Fibroblast of skin of abdomen (primary cell): ENCODE data around the gene FTO.
"Not testable (repeated sequence)": the region's sequence is repeated elsewhere in the genome, so short reads cannot be mapped to it uniquely, and the experiment has no call there.

Source experiments
- DNase-seq: peaks from one replicate; pipeline ENCODE4 v3.0.0-alpha.2; 2013

Gene FTO

DNA sequence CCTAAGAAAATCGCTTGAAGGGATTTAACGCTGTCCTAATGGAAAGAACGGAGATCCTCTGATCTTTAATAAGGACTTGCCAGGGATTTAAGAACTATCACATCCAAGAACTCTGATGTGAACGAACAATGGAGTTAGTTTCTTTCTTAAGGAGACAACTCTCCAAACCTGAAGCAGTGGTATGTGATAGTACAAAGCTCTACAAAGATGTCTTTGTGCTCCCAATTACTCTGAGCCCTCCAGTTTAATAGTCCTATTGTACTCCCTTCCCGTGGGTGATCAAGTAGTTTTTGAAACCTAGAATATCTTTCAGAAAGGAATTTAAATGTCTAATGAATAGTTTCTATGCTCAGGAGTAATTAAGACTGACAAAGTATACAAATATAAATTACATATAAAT is 123.8 kb downstream of the FTO start:
- DNase-seq: no peak

DNA sequence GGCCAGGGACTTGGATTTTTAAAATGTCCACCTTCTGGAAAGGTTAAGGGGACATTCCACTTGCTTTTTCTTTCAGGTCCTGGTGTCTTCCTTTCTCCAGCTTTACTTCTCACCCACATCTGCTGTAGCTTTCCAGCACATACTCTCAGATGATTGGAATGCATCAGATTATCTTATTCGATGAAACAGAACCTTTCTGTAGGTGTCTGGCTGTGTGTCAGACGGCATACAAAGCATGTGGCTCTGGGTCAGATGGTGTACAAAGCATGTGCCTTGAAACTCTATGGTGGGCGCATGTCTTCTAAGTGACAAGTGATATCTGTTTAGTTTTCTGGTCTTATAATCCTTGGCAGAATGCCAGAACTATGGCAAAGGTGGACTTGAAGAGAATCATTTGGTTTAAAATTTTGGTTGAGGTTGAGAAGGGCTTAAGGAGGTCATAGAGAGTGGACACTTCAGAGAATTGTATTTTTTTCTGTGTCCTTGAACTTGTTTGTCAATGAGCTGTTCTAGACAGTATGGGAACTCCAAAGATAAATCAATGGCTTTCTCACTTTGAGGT is 125.3 kb downstream of the FTO start:
- peak; percentile 57 for DNase-seq

DNA sequence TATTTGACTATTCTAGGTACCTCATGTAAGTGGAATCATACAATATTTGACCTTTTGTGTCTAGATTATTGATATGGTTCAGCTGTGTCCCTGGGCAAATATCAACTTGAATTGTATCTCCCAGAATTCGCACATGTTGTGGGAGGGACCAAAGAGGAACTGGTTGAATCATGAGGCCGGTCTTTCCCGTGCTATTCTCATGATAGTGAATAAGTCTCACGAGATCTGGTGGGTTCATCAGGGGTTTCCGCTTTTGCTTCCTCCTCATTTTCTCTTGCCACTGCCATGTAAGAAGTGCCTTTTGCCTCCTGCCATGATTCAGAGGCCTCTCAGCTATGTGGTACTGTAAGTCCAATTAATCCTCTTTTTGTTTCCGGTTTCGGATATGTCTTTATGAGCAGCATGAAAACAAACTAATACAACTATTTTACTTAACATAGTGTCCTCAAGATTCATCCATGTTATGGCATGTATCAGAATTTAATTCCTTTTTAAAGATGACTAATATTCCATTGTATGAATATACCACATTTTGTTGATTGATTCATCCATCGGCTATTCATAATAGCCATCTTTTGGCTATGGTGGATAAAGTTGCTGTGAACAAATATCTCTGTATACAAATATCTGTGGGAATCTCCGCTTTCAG is 129.1 kb downstream of the FTO start:
- no peak for DNase-seq

GRCh38 chr16:53836142-53836541 is 132.2 kb downstream of the FTO start:
- no peak for DNase-seq

DNA sequence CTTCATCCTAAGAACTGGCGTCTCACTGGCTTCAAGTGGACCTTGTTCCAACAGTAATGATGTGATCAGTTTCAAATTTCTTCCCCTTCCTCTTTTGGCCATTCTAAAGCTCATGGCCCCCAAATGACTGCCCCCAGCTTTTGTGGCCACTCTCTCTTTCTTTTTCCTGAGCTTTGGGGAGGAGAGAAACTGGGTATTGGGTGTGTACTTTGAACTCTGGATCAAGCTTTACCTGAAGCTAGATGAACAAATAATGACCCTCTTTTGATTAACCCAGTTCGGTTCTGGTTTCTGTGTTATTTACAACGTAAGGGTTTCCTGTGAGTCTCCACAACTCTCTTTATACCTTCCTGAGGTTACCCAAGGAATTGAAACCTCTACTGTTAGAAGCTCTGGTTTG is 132.7 kb downstream of the FTO start:
- no peak for DNase-seq

DNA sequence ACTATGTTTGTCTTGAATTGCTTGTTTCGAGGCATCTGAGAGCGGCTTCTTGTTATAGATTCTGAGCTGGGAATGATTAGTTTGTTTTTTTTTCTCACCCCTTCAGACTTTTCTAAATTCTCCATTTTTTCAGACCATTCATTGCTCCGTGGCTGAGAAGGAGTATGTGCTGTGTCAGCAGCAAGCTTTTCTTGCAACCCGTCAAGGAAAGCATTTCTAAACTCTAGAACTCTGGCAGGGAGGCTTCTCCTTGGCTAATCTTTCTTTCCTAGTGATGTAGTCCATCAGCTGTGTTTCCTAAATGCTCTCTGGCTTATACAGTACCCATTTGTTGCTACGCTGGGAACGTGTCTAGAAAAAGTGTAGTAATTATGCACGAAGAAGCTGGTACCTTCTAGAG is 133.5 kb downstream of the FTO start:
- DNase-seq: no peak

DNA sequence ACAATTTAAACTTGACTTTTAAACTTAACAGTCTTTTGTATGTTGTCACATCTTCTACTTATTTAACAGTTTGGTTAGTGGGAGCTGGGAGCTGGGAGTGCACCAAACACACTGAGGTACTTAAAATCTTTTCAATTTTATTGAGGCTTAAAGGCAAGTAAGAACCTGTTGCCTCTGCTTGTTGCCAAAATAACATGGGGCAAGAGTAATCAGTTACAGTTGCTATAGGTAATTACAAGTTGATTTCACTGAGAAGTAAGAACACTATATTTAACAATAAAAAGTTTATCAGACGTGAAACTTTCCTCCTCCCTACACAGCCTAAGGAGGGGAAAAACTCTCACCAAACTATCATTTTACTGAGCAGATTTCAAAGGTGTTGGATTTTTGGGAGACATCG is 135.2 kb downstream of the FTO start:
- no peak for DNase-seq

DNA sequence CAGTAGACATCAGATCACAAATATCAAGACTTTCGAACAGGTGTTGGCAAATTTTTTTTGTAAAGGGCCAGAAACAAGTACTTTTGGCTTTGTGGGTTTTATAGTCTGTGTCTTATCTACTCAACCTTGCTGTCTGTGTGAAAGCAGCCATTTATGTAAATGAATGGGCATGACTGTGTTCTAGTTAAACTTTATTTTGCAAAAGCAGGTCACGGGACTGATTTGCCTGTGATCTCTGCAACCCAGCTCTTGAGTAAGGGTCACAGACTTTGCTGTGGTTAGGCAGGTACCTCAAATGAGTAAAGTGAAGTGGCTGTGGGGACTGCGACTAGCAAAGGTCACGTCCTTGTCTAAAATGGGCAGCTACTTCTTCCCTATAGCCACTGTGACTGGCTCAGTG is 136.5 kb downstream of the FTO start:
- DNase-seq: no peak

GRCh38 chr16:53841884-53842283 is 137.9 kb downstream of the FTO start:
- DNase-seq: no peak

- DNase-seq: no peak
Observed at GRCh38 chr16:53843084-53843483, 139.1 kb downstream of the FTO start.

DNA sequence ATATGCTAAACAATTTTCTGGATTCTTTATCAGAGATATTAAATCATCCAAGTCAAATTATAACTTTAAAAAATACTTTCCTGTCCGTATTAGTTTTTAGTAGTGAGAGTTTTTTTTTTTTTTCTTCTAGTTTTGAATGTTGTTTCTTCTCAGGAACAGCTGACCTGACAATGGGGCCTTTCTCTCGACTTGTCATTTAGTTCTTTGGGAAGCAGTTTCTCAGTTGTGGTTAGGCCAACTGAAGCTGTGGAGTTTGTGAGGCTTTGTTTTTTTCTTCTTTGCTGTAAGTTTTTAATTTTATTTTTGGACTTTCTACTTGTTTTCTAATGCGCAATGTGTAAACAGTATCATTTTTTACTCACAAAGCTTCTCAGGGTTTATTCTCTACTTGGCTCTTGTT is 140.8 kb downstream of the FTO start:
- no peak for DNase-seq

- not testable (repeated sequence) for DNase-seq
Observed at GRCh38 chr16:53846549-53846948, 142.6 kb downstream of the FTO start.

DNA sequence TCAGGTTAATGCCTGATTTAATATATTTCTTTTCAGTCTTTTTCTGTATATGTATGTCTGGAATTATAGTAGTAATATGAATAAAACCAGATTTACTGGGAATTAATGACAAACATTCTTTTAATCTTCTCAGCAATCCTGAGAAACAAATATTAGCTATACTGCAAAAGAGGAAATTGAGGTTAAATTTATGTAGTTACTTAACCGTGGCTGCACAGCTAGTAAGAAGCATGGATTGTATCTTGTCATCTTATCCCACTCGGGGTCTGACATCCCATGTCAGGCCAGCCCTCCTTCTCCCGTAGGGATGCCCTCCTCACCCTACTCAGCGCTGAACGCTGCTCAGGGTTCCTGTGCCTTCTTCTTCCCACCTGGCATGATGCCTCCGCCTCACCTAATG is 143.0 kb downstream of the FTO start:
- no peak for DNase-seq

- DNase-seq: no peak
Observed at GRCh38 chr16:53848277-53848942, 144.5 kb downstream of the FTO start.

GRCh38 chr16:53848950-53849349 is 145.0 kb downstream of the FTO start:
- DNase-seq: no peak

DNA sequence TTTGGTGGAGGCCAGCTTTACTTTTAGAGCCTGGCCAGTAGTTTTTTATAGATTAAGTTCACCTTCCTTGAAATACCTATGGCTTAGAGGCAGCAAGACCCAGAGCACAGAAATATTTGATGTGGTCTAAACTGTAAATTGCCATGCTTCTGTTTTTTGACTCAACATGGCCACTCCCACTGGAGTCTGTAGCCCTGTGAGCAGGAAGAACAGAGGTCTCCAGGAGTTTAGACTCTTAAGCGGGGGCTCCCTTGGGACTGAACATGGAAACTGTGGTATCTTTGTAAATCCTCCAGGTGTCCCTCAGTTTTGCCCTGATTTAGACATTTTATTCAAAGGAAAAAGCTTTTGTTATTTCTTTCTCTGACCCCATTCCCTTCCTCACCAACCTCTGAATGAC is 145.6 kb downstream of the FTO start:
- no peak for DNase-seq

DNA sequence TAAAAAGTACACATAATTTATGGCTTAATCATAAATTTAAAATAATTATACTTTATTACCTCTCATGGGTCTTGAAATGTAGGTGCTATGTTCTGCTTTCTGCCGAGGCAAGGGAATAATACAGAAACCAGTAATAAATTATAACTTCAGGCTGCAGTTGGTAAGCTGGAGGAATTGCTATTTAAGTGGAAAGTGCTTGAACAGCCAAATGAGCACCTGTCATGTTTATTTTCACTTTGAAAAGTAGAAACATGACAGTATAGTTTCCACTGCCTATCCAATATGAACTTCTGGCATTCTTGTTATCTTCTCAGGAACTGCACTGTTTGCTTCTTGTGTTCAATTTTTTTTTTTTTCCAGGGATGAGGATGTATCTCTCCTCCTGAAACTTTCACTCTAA is 146.0 kb downstream of the FTO start:
- DNase-seq: no peak

GRCh38 chr16:53852678-53853077 is 148.7 kb downstream of the FTO start:
- DNase-seq: no peak

DNA sequence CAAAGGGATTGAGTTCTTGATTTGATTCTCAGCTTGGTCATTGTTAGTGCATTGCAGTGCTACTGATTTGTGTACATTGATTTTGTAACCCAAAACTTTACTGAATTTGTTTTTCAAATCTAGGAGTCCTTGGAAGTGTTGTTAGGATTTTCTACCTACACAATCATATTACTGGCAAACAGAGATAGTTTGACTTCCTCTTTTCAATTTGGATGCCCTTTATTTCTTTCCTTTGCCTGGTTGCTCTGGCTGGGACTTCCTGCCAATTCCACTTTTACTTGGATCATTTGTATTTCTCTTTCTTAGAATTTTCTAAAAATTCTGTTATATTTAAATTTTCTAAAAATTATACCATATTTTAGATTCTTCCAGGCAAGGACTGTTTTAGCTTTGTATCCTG is 151.1 kb downstream of the FTO start:
- DNase-seq: no peak

DNA sequence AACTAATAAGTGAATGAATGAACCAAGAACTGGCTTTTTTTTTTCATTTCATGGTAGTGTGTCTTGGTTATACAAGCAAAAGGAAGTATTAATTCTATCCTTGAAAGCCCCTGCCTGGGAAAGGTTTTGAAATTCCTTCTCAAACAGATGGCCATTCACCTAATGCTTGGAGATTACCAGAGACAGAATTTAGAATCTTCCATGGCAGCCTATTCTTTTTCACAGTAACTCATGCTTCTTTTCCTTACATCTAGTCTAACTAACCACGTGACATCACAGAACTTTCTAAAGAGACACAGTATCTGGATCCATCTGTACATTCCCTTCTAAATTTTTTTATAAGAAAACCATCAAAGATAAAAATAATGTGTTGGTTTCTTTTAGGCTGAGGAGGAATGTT is 151.6 kb downstream of the FTO start:
- DNase-seq: peak; percentile 20

GRCh38 chr16:53859995-53860540 is 156.1 kb downstream of the FTO start:
- no peak for DNase-seq

DNA sequence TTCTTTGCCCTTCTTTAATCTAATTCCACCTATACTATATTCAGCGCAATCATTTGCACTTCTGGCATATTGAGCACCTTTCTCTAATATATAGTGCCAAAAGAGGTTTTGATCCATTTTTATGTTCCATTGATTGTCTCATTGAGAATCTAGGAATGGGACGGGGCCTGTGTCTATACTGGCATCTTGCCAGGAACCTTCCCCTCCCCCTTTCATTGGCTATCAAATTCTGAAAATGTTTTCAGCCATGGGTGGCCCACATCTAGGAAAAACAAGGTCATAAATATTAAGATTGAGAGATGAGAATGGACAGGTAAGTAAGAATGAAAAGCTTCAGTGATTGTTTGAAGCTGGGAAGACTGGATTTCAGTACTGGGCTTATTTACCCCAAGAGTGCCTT is 159.9 kb downstream of the FTO start:
- DNase-seq: no peak

DNA sequence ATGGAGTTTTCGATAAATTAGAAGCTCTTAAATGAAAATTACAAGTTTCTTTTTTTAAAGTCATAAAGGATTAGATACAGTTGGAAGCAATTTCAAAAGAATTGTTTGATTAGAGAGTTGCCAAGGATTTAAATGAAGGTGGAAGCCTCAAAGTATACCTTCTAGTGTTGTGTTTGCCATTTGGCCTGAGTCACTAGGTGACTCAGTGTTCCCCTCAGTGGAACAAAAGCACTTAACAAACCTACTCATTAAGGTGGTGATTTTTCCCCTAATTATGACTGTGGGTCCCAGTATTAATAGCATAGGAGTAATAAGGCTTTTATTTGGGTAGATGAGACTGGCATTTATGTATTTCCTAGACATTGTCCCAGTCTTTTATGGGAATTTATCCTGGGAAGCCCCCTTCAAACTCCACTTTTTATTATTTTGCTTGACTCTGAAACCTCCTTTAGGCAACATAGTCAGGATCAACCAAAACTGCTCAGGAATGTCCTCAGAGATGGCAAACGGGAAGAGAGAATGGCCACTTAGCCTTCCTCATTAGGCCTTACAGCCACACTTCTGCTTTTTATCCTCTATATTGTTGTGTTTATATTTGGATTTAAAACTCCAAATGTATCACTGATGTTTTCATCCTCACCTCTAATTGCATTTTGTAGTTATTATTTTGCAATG is 161.0 kb downstream of the FTO start:
- no peak for DNase-seq

- peak; percentile 29 for DNase-seq
Observed at GRCh38 chr16:53865494-53865863, 161.5 kb downstream of the FTO start.
